BE2C (cell line): ENCODE data around the gene PLAAT2.

Experiments
- DNase-seq: peaks from one replicate; pipeline ENCODE4 v3.0.0-alpha.2; 2020
- H3K27me3 ChIP-seq: fragments of 250-450 bp; sonication (Bioruptor Pico); 2 replicates; pipeline ENCODE4 v1.5.1; 2020; ENCODE audit warnings: mild to moderate bottlenecking
- H3K36me3 ChIP-seq: fragments of 250-450 bp; sonication (Bioruptor Pico); 2 replicates; pipeline ENCODE4 v1.5.1; 2020; ENCODE audit warnings: mild to moderate bottlenecking
- H3K4me1 ChIP-seq: fragments of 250-450 bp; sonication (Bioruptor Pico); 2 replicates; pipeline ENCODE4 v1.5.1; 2020
- H3K4me3 ChIP-seq: 2 replicates; pipeline ENCODE4 v1.5.1; 2011; ENCODE audit warnings: low read depth, low read length
- H3K9me3 ChIP-seq: fragments of 250-450 bp; sonication (Bioruptor Pico); 2 replicates; pipeline ENCODE4 v1.5.1; 2020
- TF ChIP-seq, protein P1 (sequence below): IDR thresholded peaks from 2 replicates; pipeline ENCODE4 v1.5.1; 2012; ENCODE audit warnings: mild to moderate bottlenecking, low read depth, low read length

The PLAAT2 gene

DNA sequence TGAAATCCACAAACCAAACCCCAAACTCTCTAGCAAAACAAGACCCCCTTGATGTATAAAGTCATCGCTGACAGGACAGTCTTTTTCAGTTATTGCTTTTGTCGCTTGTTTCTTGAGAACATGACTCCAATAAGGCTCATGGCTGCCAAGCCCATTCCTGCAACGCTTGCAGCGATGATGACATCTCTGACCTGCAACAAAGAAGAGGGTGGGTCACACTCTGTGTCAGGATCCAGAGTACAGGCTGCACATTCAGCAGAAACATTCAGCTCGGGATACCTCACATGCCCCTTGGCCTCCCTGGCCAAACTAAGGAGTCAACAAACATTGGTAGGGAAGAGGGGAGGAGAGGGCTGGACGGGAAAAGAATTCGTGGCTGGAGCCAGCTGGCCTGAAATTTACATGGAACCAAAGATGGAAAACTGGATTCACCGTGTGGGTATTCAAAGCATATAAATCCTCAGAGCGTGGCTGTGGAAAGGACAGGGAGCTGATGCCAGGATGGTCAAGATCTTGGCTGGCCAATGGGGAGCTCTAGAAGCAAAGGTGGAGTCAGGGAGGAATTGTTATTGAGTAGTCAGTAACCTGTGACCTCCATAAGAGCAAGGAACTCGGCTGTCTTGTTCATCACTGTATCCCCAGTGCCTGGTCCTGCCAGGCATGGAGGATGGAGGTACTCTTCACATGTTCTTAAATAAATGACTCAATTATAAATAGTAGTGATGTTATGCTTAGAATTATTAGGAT, 11.8 kb upstream of the PLAAT2 start:
- no peaks in the 10 kb centered on the region for H3K9me3 ChIP-seq

GRCh38 chr11:63573881-63574855, 11.0 kb upstream of the PLAAT2 start:
- Histone ChIP-seq H3K4me1 (no peaks in the 10 kb centered on the region), H3K27me3 (no peaks in the 10 kb centered on the region), H3K9me3 (no peaks in the 10 kb centered on the region), H3K4me3 (no peak overlapping the region), H3K36me3 (no peaks in the 10 kb centered on the region)
- TF ChIP-seq, protein P1, sequence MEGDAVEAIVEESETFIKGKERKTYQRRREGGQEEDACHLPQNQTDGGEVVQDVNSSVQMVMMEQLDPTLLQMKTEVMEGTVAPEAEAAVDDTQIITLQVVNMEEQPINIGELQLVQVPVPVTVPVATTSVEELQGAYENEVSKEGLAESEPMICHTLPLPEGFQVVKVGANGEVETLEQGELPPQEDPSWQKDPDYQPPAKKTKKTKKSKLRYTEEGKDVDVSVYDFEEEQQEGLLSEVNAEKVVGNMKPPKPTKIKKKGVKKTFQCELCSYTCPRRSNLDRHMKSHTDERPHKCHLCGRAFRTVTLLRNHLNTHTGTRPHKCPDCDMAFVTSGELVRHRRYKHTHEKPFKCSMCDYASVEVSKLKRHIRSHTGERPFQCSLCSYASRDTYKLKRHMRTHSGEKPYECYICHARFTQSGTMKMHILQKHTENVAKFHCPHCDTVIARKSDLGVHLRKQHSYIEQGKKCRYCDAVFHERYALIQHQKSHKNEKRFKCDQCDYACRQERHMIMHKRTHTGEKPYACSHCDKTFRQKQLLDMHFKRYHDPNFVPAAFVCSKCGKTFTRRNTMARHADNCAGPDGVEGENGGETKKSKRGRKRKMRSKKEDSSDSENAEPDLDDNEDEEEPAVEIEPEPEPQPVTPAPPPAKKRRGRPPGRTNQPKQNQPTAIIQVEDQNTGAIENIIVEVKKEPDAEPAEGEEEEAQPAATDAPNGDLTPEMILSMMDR: no peak
- DNase-seq: no peak

More for the DNA sequence above, 11.8 kb upstream of the PLAAT2 start:
- TF ChIP-seq, protein P1: no peak
- Histone ChIP-seq H3K36me3 (no peaks in the 10 kb centered on the region), H3K27me3 (no peaks in the 10 kb centered on the region), H3K4me1 (no peaks in the 10 kb centered on the region), H3K4me3 (no peak overlapping the region)
- no peak for DNase-seq

- Histone ChIP-seq H3K4me1 (no peaks in the 10 kb centered on the region), H3K9me3 (no peaks in the 10 kb centered on the region), H3K36me3 (no peaks in the 10 kb centered on the region), H3K4me3 (no peak overlapping the region), H3K27me3 (no peaks in the 10 kb centered on the region)
- TF ChIP-seq, protein P1: no peak
- no peak for DNase-seq
These were observed 9.0 kb upstream of the PLAAT2 start for GRCh38 chr11:63572026-63572688.

DNA sequence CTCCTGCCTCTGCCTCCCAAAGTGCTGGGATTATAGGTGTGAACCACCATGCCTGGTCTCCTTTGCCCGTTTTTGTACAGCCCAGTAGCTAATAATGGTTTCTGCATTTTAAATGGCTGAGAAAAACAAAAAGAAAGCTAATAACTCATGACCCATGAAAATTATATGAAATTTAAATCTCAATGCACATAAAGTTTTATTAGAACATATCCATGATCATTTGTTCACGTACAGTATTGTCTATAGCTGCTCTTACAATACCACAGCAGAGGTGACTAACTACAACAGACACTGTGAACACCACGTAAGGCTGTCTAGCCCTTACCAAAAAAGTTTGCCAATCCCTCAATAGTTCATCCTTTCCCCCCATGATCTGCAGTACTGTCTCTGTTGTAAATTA, 6.4 kb upstream of the PLAAT2 start:
- Histone ChIP-seq H3K36me3 (no peaks in the 10 kb centered on the region), H3K4me3 (no peak overlapping the region), H3K4me1 (no peaks in the 10 kb centered on the region), H3K9me3 (no peaks in the 10 kb centered on the region), H3K27me3 (no peaks in the 10 kb centered on the region)
- TF ChIP-seq, protein P1: no peak
- no peak for DNase-seq

DNA sequence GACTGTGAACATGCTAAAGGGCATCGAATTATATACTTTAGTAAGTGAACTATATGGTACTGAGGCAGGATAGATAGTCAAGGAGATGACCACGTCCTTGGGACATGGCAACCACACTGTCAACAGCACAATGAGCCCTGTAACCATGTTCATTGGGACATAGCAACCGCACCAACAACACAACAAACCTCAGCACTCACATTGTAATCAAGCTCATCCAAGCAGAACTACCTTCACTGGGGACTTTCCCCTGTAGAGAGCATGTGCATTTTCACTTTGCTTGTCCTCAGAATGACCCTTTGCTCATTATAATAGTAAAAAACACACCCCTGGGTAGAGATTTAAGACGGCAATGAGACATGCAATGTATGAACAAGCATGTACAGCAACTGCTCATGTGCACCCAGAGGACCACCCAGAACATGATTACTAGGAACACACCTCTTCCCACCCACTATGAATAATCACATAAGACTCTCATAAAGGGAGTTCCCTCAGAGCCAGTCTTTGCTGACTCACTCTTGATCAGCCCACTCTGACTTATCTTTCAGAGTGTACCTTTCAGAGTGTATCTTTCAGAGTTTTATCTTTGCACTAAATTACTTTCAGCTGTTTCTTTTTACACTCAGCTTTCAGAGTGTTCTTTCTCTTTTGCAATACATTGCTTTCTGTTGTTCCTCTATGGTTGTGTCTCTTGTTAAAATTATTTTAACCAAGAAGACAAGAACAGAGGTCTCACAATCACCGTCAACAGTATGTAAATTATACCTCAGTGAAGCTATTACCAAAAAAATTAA, 4.1 kb upstream of the PLAAT2 start:
- DNase-seq: no peak
- Histone ChIP-seq H3K4me1 (no peaks in the 10 kb centered on the region), H3K4me3 (no peak overlapping the region), H3K36me3 (no peaks in the 10 kb centered on the region), H3K9me3 (no peaks in the 10 kb centered on the region), H3K27me3 (no peaks in the 10 kb centered on the region)
- TF ChIP-seq, protein P1: no peak
